HL-60/S4 treated with retinoic acid at 250 ng/mL for 4 days and 3 days (cell line): ENCODE measurements around the gene PRDM4.
"Not testable (repeated sequence)": the region's sequence is repeated elsewhere in the genome, so short reads cannot be mapped to it uniquely, and the experiment has no call there.

Source experiments
- in situ Hi-C: fragments of 300-500 bp; cut with MboI; formaldehyde crosslinking; loops from 2 replicates; pipeline ENCODE4 v1.7.0; 2022; ENCODE audit warnings: low sequenced_read_pairs

PRDM4 gene

GRCh38 chr12:107775093-107775721 is 14.3 kb upstream of the PRDM4 start:
- in situ Hi-C loops: no loop called here

- in situ Hi-C loops: loop anchor here (25.0 kb wide), 1 partner anchor 113 kb away; no protein-coding TSS in a partner anchor
These were observed 13.6 kb upstream of the PRDM4 start, which contains the start of gene ASCL4 for GRCh38 chr12:107774349-107775029. Gene ASCL4, plus strand, starts transcription at chr12:107774704. Its CDS starts 515 bp downstream, at chr12:107775219.

- in situ Hi-C loops: loop anchor here (25.0 kb wide), 1 partner anchor 120 kb away; no protein-coding TSS in a partner anchor
These were observed 6.5 kb upstream of the PRDM4 start for GRCh38 chr12:107767466-107767865.

- in situ Hi-C loops: loop anchor here (25.0 kb wide), 1 partner anchor 122 kb away; no protein-coding TSS in a partner anchor
These were observed 4.4 kb upstream of the PRDM4 start for GRCh38 chr12:107765316-107765715.

GRCh38 chr12:107764626-107765025 is 3.7 kb upstream of the PRDM4 start:
- in situ Hi-C loops: loop anchor here (25.0 kb wide), 1 partner anchor 123 kb away; no protein-coding TSS in a partner anchor

- in situ Hi-C loops: loop anchor here (25.0 kb wide), 1 partner anchor 124 kb away; no protein-coding TSS in a partner anchor
These were observed 1.9 kb upstream of the PRDM4 start for GRCh38 chr12:107762874-107763273.

GRCh38 chr12:107761502-107761904 is 566 bp upstream of the PRDM4 start:
- in situ Hi-C loops: loop anchor here (25.0 kb wide), 1 partner anchor 126 kb away; no protein-coding TSS in a partner anchor

- in situ Hi-C loops: loop anchor here (25.0 kb wide), 1 partner anchor 127 kb away; no protein-coding TSS in a partner anchor
These were observed 629 bp downstream of the PRDM4 start for GRCh38 chr12:107760207-107760808.

- in situ Hi-C loops: loop anchor here (25.0 kb wide), 1 partner anchor 128 kb away; no protein-coding TSS in a partner anchor
These were observed 1.5 kb downstream of the PRDM4 start for GRCh38 chr12:107759410-107759809.

GRCh38 chr12:107749083-107749482 is 11.9 kb downstream of the PRDM4 start:
- in situ Hi-C loops: no loop called here

GRCh38 chr12:107748472-107748871 is 12.5 kb downstream of the PRDM4 start:
- in situ Hi-C loops: no loop called here

GRCh38 chr12:107736914-107737313 is 24.0 kb downstream of the PRDM4 start:
- in situ Hi-C loops: no loop called here

- in situ Hi-C loops: no loop called here
These were observed 25.2 kb downstream of the PRDM4 start for GRCh38 chr12:107735763-107736162.

- in situ Hi-C loops: no loop called here
These were observed 26.8 kb downstream of the PRDM4 start for GRCh38 chr12:107734139-107734538.

- in situ Hi-C loops: no loop called here
These were observed 28.6 kb downstream of the PRDM4 start for GRCh38 chr12:107732365-107732764.

GRCh38 chr12:107731366-107731765 is 29.6 kb downstream of the PRDM4 start:
- in situ Hi-C loops: no loop called here

- in situ Hi-C loops: no loop called here
These were observed 30.2 kb downstream of the PRDM4 start for GRCh38 chr12:107730618-107731341.

- in situ Hi-C loops: not testable (repeated sequence)
These were observed 33.2 kb downstream of the PRDM4 start for GRCh38 chr12:107727742-107728141.

GRCh38 chr12:107727327-107727726 is 33.6 kb downstream of the PRDM4 start:
- in situ Hi-C loops: not testable (repeated sequence)

GRCh38 chr12:107718606-107719005 is 42.3 kb downstream of the PRDM4 start:
- in situ Hi-C loops: no loop called here

- in situ Hi-C loops: no loop called here
These were observed 45.2 kb downstream of the PRDM4 start for GRCh38 chr12:107715780-107716179.
